Jurkat, Clone E6-1 (cell line): ENCODE measurements around the gene RPAP3.
"Not testable (repeated sequence)": the region's sequence is repeated elsewhere in the genome, so short reads cannot be mapped to it uniquely, and the experiment has no call there.

ENCODE experiments used
- DNase-seq: peaks from one replicate; pipeline ENCODE4 v3.0.0-alpha.2; 2011; ENCODE audit warnings: low read depth, low spot score
- H3K4me3 ChIP-seq: 2 replicates; pipeline ENCODE4 v1.5.1; 2011; ENCODE audit warnings: mild to moderate bottlenecking, low read length, control low read depth, moderate library complexity

RPAP3 gene

GRCh38 chr12:47705229-47705565 is 633 bp downstream of the RPAP3 start:
- no peak for DNase-seq
- H3K4me3 ChIP-seq, result peak overlapping the region; percentile 63

- DNase-seq, result no peak
- peak overlapping the region; percentile 63 for H3K4me3 ChIP-seq
These were observed 1.1 kb downstream of the RPAP3 start for GRCh38 chr12:47704719-47705118.

GRCh38 chr12:47700263-47700662 is 5.6 kb downstream of the RPAP3 start:
- no peak for DNase-seq
- H3K4me3 ChIP-seq, result no peak overlapping the region

- no peak overlapping the region for H3K4me3 ChIP-seq
These were observed 7.2 kb downstream of the RPAP3 start for GRCh38 chr12:47698631-47699030.

GRCh38 chr12:47698055-47698454 is 7.8 kb downstream of the RPAP3 start:
- H3K4me3 ChIP-seq, result no peak overlapping the region
- no peak for DNase-seq

More at GRCh38 chr12:47698631-47699030, 7.2 kb downstream of the RPAP3 start:
- no peak for DNase-seq

- H3K4me3 ChIP-seq, result no peak overlapping the region
- DNase-seq, result no peak
These were observed 16.6 kb downstream of the RPAP3 start for GRCh38 chr12:47689215-47689614.

GRCh38 chr12:47687636-47688035 is 18.2 kb downstream of the RPAP3 start:
- no peak for DNase-seq

GRCh38 chr12:47686645-47687240 is 19.1 kb downstream of the RPAP3 start:
- no peak overlapping the region for H3K4me3 ChIP-seq
- DNase-seq, result no peak

More at GRCh38 chr12:47687636-47688035, 18.2 kb downstream of the RPAP3 start:
- no peak overlapping the region for H3K4me3 ChIP-seq

- no peak for DNase-seq
- H3K4me3 ChIP-seq, result no peak overlapping the region
These were observed 26.0 kb downstream of the RPAP3 start for GRCh38 chr12:47679785-47680184.

- no peak overlapping the region for H3K4me3 ChIP-seq
- no peak for DNase-seq
These were observed 33.8 kb downstream of the RPAP3 start for GRCh38 chr12:47672068-47672467.

- DNase-seq, H3K4me3 ChIP-seq: not testable (repeated sequence)
These were observed 37.9 kb downstream of the RPAP3 start for GRCh38 chr12:47667935-47668334.

- no peak overlapping the region for H3K4me3 ChIP-seq
- no peak for DNase-seq
These were observed 53.2 kb downstream of the RPAP3 start for GRCh38 chr12:47652521-47653234.

GRCh38 chr12:47651368-47652254 is 54.2 kb downstream of the RPAP3 start:
- peak; percentile 55 for DNase-seq
- no peak overlapping the region for H3K4me3 ChIP-seq

- DNase-seq, result no peak
- no peak overlapping the region for H3K4me3 ChIP-seq
These were observed 55.4 kb downstream of the RPAP3 start for GRCh38 chr12:47650469-47650868.

GRCh38 chr12:47649381-47649780 is 56.4 kb downstream of the RPAP3 start:
- DNase-seq, result no peak
- no peak overlapping the region for H3K4me3 ChIP-seq

- no peak for DNase-seq
- H3K4me3 ChIP-seq, result no peak overlapping the region
These were observed 57.7 kb downstream of the RPAP3 start for GRCh38 chr12:47648056-47648579.

- not testable (repeated sequence) for DNase-seq, H3K4me3 ChIP-seq
These were observed 63.5 kb downstream of the RPAP3 start for GRCh38 chr12:47642310-47642709.

- H3K4me3 ChIP-seq, result no peak overlapping the region
- peak; percentile 41 for DNase-seq
These were observed 68.7 kb downstream of the RPAP3 start for GRCh38 chr12:47636908-47637780.

GRCh38 chr12:47635770-47636169 is 70.1 kb downstream of the RPAP3 start:
- not testable (repeated sequence) for DNase-seq, H3K4me3 ChIP-seq
